Activated B cell treated with CpG ODN at 0.5 μM for 24 hours (primary cell): ENCODE measurements around the gene SMC2. TPM values are rescaled to one million over a fixed set of nuclear protein-coding genes. Genes with fewer than 3 reads are reported as not detected.

ENCODE experiments used
- ATAC-seq: fragments of 200-7000 bp; cut with Tn5 transposase; one replicate; pipeline ENCODE4 v1.10.0; 2021; ENCODE audit warnings: low read depth, mild to moderate bottlenecking, moderate library complexity
- CTCF ChIA-PET: fragments of 350-600 bp; sonication (Branson Sonifier 250); formaldehyde crosslinking; loops from one replicate; lab custom pipeline; 2021; ENCODE audit warnings: antibody characterized with exemption; lab: Charles Lee
- POLR2A ChIA-PET: fragments of 350-600 bp; sonication (Branson Sonifier 250); formaldehyde crosslinking; loops from one replicate; lab custom pipeline; 2021; ENCODE audit warnings: antibody characterized with exemption; lab: Charles Lee
- DNase-seq: peaks from one replicate; pipeline ENCODE4 v3.0.0; 2022
- H3K27ac Mint-ChIP-seq: one replicate; pipeline ENCODE4 v1.8.0; 2020; ENCODE audit warnings: mixed read lengths
- H3K27me3 Mint-ChIP-seq: one replicate; pipeline ENCODE4 v1.8.0; 2021; ENCODE audit warnings: mixed read lengths
- H3K36me3 Mint-ChIP-seq: one replicate; pipeline ENCODE4 v1.8.0; 2021; ENCODE audit warnings: low read depth, mixed read lengths
- H3K4me1 Mint-ChIP-seq: one replicate; pipeline ENCODE4 v1.8.0; 2021; ENCODE audit warnings: mixed read lengths
- H3K4me3 Mint-ChIP-seq: one replicate; pipeline ENCODE4 v1.8.0; 2020; ENCODE audit warnings: mild to moderate bottlenecking, mixed read lengths
- H3K9me3 Mint-ChIP-seq: one replicate; pipeline ENCODE4 v1.8.0; 2020; ENCODE audit warnings: mixed read lengths
- intact Hi-C: fragments of 100-400 bp; cut with micrococcal nuclease; formaldehyde crosslinking; loops from one replicate; pipeline ENCODE4 v1.15.1; 2024
- total RNA-seq: library from RNA; stranded (reverse); gene quantifications from 2 replicates; pipeline ENCODE4 v1.2.3, GENCODE V29; 2022
- TF ChIP-seq, protein P1 (sequence below): fragments of 200-600 bp; IDR thresholded peaks from one replicate; pipeline ENCODE4 v1.8.0; 2022; ENCODE audit warnings: antibody characterized with exemption, mild to moderate bottlenecking

Gene SMC2
- total RNA-seq, 1 donor from 2014 or later: 13.5 TPM

DNA sequence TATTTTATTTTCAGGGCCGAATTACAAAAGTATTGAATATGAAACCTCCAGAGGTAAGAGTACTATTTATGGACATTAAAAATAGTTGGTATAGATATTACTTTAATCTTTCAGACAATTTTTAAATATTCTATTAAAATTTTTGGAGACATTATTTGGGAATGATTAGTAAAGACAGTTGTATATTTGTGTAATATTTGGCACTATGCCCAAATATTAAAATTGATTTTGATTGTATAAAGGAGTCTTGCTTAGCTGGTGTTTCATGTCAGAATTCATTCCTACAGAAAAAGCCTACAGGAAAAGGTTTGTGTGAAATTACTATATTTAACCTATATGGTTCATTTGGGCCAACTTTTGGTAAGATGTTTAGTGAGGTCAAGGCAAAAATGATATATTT, 5.5 kb downstream of the SMC2 start:
- CTCF ChIA-PET: no interaction called here
- H3K36me3 Mint-ChIP-seq: peaks cover 45% of the 10 kb centered on the region
- ATAC-seq (no peak), DNase-seq (no peak)
- no peaks in the 10 kb centered on the region for H3K27me3 Mint-ChIP-seq
- TF ChIP-seq, protein P1, sequence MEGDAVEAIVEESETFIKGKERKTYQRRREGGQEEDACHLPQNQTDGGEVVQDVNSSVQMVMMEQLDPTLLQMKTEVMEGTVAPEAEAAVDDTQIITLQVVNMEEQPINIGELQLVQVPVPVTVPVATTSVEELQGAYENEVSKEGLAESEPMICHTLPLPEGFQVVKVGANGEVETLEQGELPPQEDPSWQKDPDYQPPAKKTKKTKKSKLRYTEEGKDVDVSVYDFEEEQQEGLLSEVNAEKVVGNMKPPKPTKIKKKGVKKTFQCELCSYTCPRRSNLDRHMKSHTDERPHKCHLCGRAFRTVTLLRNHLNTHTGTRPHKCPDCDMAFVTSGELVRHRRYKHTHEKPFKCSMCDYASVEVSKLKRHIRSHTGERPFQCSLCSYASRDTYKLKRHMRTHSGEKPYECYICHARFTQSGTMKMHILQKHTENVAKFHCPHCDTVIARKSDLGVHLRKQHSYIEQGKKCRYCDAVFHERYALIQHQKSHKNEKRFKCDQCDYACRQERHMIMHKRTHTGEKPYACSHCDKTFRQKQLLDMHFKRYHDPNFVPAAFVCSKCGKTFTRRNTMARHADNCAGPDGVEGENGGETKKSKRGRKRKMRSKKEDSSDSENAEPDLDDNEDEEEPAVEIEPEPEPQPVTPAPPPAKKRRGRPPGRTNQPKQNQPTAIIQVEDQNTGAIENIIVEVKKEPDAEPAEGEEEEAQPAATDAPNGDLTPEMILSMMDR: no peak
- intact Hi-C loops: no loop called here
- POLR2A ChIA-PET: no interaction called here
- no peaks in the 10 kb centered on the region for H3K9me3 Mint-ChIP-seq
- H3K4me3 Mint-ChIP-seq: no peak overlapping the region
- peaks cover 13% of the 10 kb centered on the region for H3K4me1 Mint-ChIP-seq
- no peak overlapping the region for H3K27ac Mint-ChIP-seq

GRCh38 chr9:104104360-104104759, 10.3 kb downstream of the SMC2 start:
- Mint-ChIP-seq H3K4me3 (no peak overlapping the region), H3K9me3 (no peaks in the 10 kb centered on the region), H3K36me3 (peaks cover 67% of the 10 kb centered on the region), H3K27me3 (no peaks in the 10 kb centered on the region), H3K27ac (no peak overlapping the region), H3K4me1 (no peaks in the 10 kb centered on the region)
- ATAC-seq (no peak), DNase-seq (no peak)
- POLR2A ChIA-PET: no interaction called here
- CTCF ChIA-PET: no interaction called here
- TF ChIP-seq, protein P1: no peak
- intact Hi-C loops: no loop called here

DNA sequence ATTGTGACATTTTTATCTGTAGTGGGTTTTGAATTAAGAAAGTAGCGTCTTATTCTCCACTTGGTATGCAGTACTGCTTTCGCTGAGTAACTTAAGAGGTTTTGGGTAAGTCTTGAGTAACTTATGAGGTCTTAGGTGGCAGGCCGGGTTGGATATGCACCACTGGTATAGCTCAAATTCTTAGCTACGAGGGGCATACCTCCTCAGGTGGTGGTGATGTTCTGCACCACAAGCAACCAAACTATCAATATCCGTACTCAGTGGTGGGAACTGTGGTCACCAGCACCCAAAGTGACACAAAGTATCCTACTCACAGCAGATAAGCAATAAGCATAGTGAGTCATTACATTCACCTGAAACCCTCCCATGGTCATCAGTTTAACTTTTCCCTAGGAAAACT, 13.7 kb downstream of the SMC2 start:
- ATAC-seq (no peak), DNase-seq (no peak)
- POLR2A ChIA-PET: no interaction called here
- Mint-ChIP-seq H3K4me3 (no peak overlapping the region), H3K27me3 (no peaks in the 10 kb centered on the region), H3K36me3 (peaks cover 55% of the 10 kb centered on the region), H3K9me3 (no peaks in the 10 kb centered on the region), H3K27ac (no peak overlapping the region), H3K4me1 (no peaks in the 10 kb centered on the region)
- intact Hi-C loops: no loop called here
- CTCF ChIA-PET: no interaction called here
- TF ChIP-seq, protein P1: no peak

DNA sequence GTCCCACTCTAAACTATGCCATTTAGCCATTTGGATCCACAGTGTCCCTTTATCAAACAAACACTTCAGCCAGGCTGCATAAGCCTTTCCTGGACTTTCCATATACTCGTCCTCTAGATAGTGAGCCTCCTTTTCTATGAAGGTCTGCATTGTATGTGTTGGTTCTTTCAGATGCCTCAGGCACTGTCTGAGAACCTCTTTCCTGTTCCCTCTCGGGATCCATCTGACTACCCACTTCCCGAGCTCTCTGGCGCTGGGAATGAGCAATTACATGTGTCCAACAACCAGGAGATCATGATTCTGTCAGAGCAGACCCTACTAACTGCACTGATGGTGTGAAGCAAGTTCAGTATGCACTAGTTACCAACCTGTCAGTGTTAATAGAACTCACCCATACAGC, 14.2 kb downstream of the SMC2 start:
- peaks cover 53% of the 10 kb centered on the region for H3K36me3 Mint-ChIP-seq
- no peak for ATAC-seq
- intact Hi-C loops: no loop called here

DNA sequence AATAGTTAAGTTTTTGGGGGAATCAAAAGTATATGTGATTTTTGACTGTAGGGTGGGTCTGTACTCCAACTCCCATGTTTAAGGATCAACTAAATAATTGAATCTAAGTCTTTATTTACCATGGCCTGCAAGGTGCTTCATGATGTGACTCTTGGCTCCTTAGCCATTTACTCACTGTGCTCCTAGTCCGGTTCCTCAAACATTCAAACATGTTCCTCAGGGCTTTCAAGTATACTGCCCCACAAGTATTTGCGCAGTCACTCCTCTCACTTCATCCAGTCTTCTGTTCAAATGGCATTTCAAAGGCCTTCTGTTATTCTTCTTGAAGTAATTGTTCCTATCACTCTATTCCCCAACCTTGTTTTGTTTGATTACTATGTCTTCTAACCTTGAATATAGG, 16.4 kb downstream of the SMC2 start:
- intact Hi-C loops: no loop called here
- DNase-seq: no peak
- Mint-ChIP-seq H3K4me1 (no peaks in the 10 kb centered on the region), H3K27me3 (no peaks in the 10 kb centered on the region), H3K36me3 (peaks cover 47% of the 10 kb centered on the region), H3K4me3 (no peak overlapping the region), H3K9me3 (no peaks in the 10 kb centered on the region), H3K27ac (no peak overlapping the region)
- CTCF ChIA-PET: no interaction called here
- POLR2A ChIA-PET: no interaction called here
- ATAC-seq: no peak
- TF ChIP-seq, protein P1: no peak

More for the DNA sequence above, 14.2 kb downstream of the SMC2 start:
- CTCF ChIA-PET: no interaction called here
- POLR2A ChIA-PET: no interaction called here
- no peak for DNase-seq
- Mint-ChIP-seq H3K9me3 (no peaks in the 10 kb centered on the region), H3K27ac (no peak overlapping the region), H3K4me1 (no peaks in the 10 kb centered on the region), H3K27me3 (no peaks in the 10 kb centered on the region), H3K4me3 (no peak overlapping the region)
- TF ChIP-seq, protein P1: no peak
